ENCODE data around the gene SLC22A12.

DNA sequence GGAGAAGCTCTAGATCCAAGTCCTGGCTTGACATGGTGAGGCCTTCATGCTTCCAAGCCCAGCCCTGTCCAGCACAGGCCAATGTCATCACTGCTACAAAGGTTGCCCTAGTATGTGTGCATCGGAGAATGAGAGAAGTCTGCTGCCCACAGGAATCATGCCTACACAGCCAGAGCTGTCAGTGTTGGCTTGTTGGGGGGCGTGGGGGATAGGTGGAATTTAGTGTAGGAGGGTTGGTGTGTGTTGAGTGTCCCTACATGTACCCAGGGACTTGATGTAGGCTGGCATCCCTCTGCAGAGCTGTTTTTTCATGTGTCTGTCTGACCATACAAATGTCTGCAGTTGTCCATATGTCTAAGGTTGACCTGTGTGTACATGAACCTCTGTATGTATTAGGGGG lies 37.6 kb downstream of the SLC22A12 start:
- TF ChIP-seq, protein P1, sequence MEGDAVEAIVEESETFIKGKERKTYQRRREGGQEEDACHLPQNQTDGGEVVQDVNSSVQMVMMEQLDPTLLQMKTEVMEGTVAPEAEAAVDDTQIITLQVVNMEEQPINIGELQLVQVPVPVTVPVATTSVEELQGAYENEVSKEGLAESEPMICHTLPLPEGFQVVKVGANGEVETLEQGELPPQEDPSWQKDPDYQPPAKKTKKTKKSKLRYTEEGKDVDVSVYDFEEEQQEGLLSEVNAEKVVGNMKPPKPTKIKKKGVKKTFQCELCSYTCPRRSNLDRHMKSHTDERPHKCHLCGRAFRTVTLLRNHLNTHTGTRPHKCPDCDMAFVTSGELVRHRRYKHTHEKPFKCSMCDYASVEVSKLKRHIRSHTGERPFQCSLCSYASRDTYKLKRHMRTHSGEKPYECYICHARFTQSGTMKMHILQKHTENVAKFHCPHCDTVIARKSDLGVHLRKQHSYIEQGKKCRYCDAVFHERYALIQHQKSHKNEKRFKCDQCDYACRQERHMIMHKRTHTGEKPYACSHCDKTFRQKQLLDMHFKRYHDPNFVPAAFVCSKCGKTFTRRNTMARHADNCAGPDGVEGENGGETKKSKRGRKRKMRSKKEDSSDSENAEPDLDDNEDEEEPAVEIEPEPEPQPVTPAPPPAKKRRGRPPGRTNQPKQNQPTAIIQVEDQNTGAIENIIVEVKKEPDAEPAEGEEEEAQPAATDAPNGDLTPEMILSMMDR (IDR thresholded peaks at IDR 0.05), result no peak
- TF ChIP-seq POLR2A (IDR thresholded peaks at IDR 0.05), result no peak
